ENCODE data around the gene FGF14.

Gene FGF14

DNA sequence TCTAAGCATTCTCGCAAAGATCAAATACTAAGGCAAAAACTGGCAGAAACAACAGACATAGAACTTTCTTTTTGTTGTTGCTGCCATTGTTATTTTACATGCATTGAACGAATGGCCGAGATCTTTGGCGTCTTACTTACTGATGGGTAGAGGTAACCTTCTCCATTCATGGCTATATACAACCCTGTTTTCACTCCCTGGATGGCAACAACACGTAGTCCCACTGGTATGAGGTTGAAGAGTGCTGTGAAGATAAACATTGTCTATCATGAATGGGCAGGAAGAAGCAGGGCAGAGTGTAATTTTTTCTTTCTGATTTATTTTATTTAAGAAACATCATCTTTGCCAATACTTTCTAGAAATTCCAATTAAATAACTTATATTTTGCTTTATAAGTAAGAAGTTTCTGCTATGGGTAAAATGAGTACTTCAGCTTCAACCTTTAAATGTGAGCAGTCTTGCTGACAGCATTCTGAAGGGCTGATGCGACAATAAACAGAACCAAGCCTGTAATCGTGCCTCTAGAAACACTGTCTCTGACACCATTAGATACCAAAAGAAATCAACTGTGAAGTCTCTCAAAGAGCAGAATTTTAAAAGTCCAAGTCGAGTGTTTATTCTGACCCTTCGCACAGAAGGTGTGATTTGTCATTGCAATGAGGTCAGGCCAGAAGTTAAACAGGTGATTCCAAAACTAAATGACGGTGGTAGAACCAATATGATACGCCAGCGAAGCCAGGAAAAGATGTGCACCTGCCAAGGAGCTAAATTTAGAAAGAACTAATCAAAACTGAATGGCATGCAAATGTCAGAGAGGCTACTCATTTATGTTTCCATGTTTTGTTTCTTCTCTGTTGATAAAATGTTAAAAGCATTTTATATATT, 533.0 kb downstream of the FGF14 start:
- Histone ChIP-seq H3K4me1 (ENCODE audit: control insufficient read depth, low read length) (peaks cover 55% of the 10 kb centered on the region), H3K4me2 (ENCODE audit: low read length) (peak overlapping the region; percentile 57), H3K79me2 (ENCODE audit: control insufficient read depth, low read length) (no peaks in the 10 kb centered on the region), H3K9me3 (ENCODE audit: control insufficient read depth, insufficient read depth, low read length) (no peaks in the 10 kb centered on the region), H3K27me3 (ENCODE audit: control insufficient read depth, low read length) (no peaks in the 10 kb centered on the region), H3K9me2 (replicated peaks; ENCODE audit: control insufficient read depth, low read length) (no peaks in the 10 kb centered on the region), H3K27ac (ENCODE audit: low read depth, low read length) (peak overlapping the region; percentile 44), H3K36me3 (ENCODE audit: control insufficient read depth, low read length) (no peaks in the 10 kb centered on the region), H4K20me1 (ENCODE audit: control insufficient read depth, insufficient read depth, low read depth, low read length) (no peaks in the 10 kb centered on the region), H3K4me3 (ENCODE audit: low read length) (peak overlapping the region; percentile 44), H3F3A (ENCODE audit: control insufficient read depth, insufficient read depth) (no peaks in the 10 kb centered on the region)
- TF ChIP-seq, protein P1, sequence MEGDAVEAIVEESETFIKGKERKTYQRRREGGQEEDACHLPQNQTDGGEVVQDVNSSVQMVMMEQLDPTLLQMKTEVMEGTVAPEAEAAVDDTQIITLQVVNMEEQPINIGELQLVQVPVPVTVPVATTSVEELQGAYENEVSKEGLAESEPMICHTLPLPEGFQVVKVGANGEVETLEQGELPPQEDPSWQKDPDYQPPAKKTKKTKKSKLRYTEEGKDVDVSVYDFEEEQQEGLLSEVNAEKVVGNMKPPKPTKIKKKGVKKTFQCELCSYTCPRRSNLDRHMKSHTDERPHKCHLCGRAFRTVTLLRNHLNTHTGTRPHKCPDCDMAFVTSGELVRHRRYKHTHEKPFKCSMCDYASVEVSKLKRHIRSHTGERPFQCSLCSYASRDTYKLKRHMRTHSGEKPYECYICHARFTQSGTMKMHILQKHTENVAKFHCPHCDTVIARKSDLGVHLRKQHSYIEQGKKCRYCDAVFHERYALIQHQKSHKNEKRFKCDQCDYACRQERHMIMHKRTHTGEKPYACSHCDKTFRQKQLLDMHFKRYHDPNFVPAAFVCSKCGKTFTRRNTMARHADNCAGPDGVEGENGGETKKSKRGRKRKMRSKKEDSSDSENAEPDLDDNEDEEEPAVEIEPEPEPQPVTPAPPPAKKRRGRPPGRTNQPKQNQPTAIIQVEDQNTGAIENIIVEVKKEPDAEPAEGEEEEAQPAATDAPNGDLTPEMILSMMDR (IDR thresholded peaks at IDR 0.05; ENCODE audit: low read depth, low read length, poor library complexity, severe bottlenecking): no peak
- TF ChIP-seq EZH2phosphoT487 (IDR thresholded peaks at IDR 0.05; ENCODE audit: borderline replicate concordance, low read length): no peak

DNA sequence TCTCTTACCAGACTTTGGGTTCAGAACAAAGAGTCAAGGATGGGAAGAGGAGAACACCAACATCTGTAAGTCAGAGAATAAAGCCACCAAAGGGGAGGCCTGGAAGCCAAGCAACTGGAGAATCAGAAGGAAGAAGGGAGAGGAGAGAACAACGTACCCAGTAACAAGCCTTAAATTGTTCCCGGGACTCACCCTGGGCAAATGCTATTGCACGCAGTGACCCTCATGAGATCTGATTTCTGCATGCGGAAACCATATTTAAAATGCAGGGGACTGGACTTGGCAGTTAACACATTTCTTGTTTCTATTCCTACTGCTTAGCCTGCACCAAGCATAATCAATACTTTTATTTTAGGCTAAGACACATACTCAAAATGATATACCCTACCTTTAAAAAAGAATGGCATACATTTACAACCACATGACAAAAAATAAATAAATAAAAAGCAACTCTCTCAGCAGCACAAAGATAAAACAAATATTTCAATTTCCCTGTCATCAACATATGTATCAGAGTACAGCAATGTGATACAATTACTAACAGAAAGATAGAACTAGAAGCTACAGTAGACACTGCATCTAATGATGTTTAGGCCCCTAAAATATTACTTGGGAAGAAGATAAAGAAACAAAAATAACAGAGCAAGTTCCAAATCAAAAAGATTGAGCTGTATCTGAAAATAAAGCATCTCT, 534.8 kb downstream of the FGF14 start:
- H3K9me3 ChIP-seq (ENCODE audit: control insufficient read depth, insufficient read depth, low read length): no peaks in the 10 kb centered on the region
- no peak overlapping the region for H3K4me3 ChIP-seq (ENCODE audit: low read length)
- H3K4me2 ChIP-seq (ENCODE audit: low read length): no peak overlapping the region
- H3K4me1 ChIP-seq (ENCODE audit: control insufficient read depth, low read length): peaks cover 38% of the 10 kb centered on the region
- no peaks in the 10 kb centered on the region for H3K36me3 ChIP-seq (ENCODE audit: control insufficient read depth, low read length)
- no peaks in the 10 kb centered on the region for H3K9me2 ChIP-seq (replicated peaks; ENCODE audit: control insufficient read depth, low read length)
- no peaks in the 10 kb centered on the region for H3F3A ChIP-seq (ENCODE audit: control insufficient read depth, insufficient read depth)
- TF ChIP-seq, protein P1 (IDR thresholded peaks at IDR 0.05; ENCODE audit: low read depth, low read length, poor library complexity, severe bottlenecking): no peak
- TF ChIP-seq EZH2phosphoT487 (IDR thresholded peaks at IDR 0.05; ENCODE audit: borderline replicate concordance, low read length): no peak
- no peaks in the 10 kb centered on the region for H4K20me1 ChIP-seq (ENCODE audit: control insufficient read depth, insufficient read depth, low read depth, low read length)
- H3K27me3 ChIP-seq (ENCODE audit: control insufficient read depth, low read length): no peaks in the 10 kb centered on the region
- H3K27ac ChIP-seq (ENCODE audit: low read depth, low read length): no peak overlapping the region
- no peaks in the 10 kb centered on the region for H3K79me2 ChIP-seq (ENCODE audit: control insufficient read depth, low read length)

DNA sequence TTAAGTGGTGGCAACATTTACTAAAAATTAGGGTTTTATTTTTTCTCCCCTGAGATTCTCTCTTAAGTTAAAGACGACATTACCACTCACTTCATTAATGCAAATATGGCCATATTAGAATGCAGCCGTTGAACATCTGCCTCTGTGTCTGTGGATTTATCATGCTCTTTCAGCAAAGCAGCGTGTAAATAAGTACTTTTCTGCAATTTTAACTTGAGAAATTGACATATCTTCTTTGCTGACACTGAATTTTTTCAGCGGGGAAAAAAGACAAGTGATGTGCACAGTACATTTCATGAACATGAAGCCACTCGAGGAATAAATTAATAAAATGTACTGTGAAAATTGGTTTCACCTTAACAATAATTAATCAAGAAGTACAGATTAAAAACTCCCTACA, 543.0 kb downstream of the FGF14 start:
- no peak overlapping the region for H3K27ac ChIP-seq (ENCODE audit: low read depth, low read length)
- H4K20me1 ChIP-seq (ENCODE audit: control insufficient read depth, insufficient read depth, low read depth, low read length): no peaks in the 10 kb centered on the region
- no peak overlapping the region for H3K4me2 ChIP-seq (ENCODE audit: low read length)
- no peak overlapping the region for H3K4me3 ChIP-seq (ENCODE audit: low read length)
- no peaks in the 10 kb centered on the region for H3K79me2 ChIP-seq (ENCODE audit: control insufficient read depth, low read length)
- no peaks in the 10 kb centered on the region for H3K4me1 ChIP-seq (ENCODE audit: control insufficient read depth, low read length)
- no peaks in the 10 kb centered on the region for H3K9me2 ChIP-seq (replicated peaks; ENCODE audit: control insufficient read depth, low read length)
- H3K9me3 ChIP-seq (ENCODE audit: control insufficient read depth, insufficient read depth, low read length): no peaks in the 10 kb centered on the region
- H3F3A ChIP-seq (ENCODE audit: control insufficient read depth, insufficient read depth): no peaks in the 10 kb centered on the region
- H3K36me3 ChIP-seq (ENCODE audit: control insufficient read depth, low read length): no peaks in the 10 kb centered on the region
- TF ChIP-seq EZH2phosphoT487 (IDR thresholded peaks at IDR 0.05; ENCODE audit: borderline replicate concordance, low read length): no peak
- H3K27me3 ChIP-seq (ENCODE audit: control insufficient read depth, low read length): no peaks in the 10 kb centered on the region

DNA sequence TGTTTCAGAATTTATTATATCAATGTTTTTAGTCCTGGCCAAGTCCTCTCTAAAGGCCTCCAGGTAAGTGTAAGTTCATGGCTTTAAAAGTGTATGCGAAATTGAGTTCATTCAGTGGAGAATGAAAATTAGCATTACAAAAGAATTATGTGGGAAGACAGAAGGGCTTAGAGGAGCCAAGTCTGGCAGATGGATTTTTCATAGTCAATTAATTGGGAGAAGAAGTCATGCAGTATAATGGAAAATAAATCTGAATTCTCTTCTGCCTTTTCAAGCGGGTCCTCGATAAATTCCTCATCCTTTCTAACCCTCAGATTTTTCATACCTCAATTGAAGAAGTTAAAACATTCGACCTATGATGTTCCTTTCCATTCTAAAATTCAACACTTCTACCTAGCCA, 555.1 kb downstream of the FGF14 start:
- Histone ChIP-seq H3K36me3 (ENCODE audit: control insufficient read depth, low read length) (no peaks in the 10 kb centered on the region), H3K4me2 (ENCODE audit: low read length) (no peak overlapping the region), H4K20me1 (ENCODE audit: control insufficient read depth, insufficient read depth, low read depth, low read length) (no peaks in the 10 kb centered on the region), H3K27me3 (ENCODE audit: control insufficient read depth, low read length) (no peaks in the 10 kb centered on the region), H3K4me1 (ENCODE audit: control insufficient read depth, low read length) (no peaks in the 10 kb centered on the region), H3K9me2 (replicated peaks; ENCODE audit: control insufficient read depth, low read length) (no peaks in the 10 kb centered on the region), H3K9me3 (ENCODE audit: control insufficient read depth, insufficient read depth, low read length) (no peaks in the 10 kb centered on the region), H3K4me3 (ENCODE audit: low read length) (no peak overlapping the region), H3K79me2 (ENCODE audit: control insufficient read depth, low read length) (no peaks in the 10 kb centered on the region), H3K27ac (ENCODE audit: low read depth, low read length) (no peak overlapping the region), H3F3A (ENCODE audit: control insufficient read depth, insufficient read depth) (no peaks in the 10 kb centered on the region)
- TF ChIP-seq EZH2phosphoT487 (IDR thresholded peaks at IDR 0.05; ENCODE audit: borderline replicate concordance, low read length): no peak
- TF ChIP-seq, protein P1 (IDR thresholded peaks at IDR 0.05; ENCODE audit: low read depth, low read length, poor library complexity, severe bottlenecking): no peak

Data from DOHH2 (cell line).